TTC549 (cell line): Measurements from ENCODE around the gene LHX4.
A peak's percentile ranks its signal among the peaks of the same experiment; 100 is the strongest.

Experiments
- FAIRE-seq: peaks from 2 replicates; lab custom pipeline; 2012; peaks lifted over from hg19 to GRCh38; lab: Jason Lieb, UNC

LHX4 gene

DNA sequence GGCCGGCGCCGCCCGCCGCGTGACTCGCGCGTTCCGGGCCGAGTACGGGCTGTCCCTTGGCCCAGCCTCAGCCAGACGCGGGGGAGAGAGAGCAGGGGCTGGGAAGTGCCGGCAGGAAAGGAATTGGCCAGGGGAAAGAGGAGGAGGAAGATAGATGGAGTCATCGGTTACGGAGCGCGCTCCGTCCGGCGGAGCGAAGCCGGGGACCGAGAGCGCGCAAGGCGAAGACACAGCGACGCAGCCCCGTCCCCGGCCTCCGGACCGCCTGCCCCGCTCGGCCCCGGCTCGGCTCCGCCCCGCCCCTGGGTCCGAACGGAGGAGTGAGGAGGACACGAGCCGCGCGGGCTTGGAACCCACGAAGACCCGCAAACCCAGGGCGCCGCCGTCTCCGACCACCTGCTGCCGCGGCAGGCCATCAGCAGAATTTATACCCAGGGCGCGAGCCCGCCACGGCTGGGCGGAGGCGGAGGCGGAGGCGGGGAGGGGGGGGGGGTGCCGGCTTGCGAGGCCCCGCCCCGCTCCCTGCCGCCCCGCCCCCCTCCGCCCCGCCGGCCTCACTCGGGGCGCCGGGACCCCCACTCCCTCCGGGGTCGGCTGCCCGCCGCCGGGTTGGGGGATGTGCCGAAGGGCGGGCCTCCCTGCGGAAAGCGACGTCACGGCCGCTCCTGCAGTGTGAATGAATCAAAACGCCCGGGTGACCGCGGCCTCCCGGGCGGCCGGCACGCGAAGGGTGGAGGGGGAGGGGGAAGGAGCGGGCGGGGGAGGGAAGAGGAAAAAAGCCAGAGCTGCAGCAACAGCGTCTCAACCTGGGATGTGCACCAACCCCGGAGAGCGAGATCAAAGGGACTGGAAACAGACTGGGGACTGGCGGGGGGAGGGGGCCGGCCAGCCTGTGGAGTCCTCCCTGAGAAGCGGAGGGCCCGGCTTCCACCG is at the start of gene LHX4:
Gene LHX4 (plus strand): TSS at position 782 of the 933 bp plus-strand sequence. CDS start 266 bp downstream, outside the sequence.
- FAIRE-seq: no peak

DNA sequence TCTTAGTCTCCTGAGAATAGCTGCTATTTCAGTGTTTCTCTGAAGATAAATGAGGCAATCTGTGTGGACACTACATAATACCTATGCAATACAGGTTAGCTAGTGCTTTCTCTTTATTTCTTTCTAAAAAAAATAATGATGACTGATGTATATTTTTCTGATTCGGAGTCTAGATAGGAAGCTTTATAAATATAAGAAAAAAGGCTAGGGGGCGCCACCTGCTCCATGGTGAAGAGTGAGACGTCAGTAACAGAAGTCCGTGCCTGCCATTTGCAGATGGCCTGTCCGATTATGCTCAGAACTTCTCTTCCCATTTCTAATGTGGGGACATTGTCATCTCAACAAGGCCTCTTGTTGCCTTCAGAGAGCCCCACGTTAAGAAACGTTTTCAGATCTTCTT is 49.0 kb upstream of the LHX4 start:
- FAIRE-seq: peak; percentile 13

GRCh38 chr1:180181996-180182642 is 47.9 kb upstream of the LHX4 start:
- FAIRE-seq: no peak

DNA sequence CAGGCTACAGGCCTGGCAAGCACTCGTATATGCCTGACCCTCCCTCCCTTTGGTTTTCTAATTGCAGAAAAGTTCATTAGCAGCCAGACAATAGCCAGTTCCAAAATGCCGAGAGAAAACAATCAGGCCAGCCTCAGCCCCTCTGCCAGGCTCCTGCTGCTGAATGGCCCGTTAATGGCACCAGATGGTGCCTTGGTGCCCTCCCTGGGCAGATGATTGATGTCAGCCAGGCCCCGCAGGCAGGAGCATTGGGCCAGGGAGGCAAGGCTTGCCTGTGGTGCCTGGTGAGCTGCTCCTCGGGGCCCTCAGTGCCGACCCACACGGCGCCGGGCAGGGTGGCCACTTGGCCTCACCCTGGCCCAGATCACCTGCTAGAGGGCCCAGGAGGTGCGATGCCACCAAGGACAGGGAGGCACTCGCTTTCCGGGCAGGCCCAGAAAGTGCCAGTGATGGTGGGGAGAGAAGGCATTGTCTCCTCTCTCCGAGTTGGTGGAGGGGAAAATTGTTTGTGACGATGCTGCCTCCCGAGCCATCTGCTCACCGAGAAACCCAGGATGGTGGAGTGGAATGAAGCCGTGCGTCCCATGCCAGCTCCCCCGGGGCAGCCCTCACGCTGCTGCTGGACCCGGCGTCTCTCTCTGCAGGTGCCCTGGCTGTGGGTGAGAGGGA is 47.3 kb upstream of the LHX4 start:
- no peak for FAIRE-seq

DNA sequence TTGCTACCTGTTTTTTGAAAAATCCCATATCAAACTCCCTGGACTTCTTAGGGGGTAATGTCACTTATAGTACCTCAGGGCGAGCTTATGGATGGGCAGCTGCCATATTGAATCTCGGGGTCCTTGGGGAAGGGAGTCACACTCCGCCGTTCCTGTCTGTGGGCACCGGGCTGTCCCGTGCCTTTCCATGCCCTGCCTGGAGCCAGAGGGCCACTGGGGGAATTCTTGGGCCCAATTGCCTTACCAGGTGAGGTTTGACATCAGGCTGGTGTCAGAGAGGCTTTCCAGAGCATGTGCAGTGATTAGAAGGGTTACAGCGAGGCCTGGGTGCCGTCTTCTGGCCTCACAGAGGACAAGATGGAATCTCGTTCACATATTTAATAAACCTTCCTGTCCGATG is 46.6 kb upstream of the LHX4 start:
- no peak for FAIRE-seq

DNA sequence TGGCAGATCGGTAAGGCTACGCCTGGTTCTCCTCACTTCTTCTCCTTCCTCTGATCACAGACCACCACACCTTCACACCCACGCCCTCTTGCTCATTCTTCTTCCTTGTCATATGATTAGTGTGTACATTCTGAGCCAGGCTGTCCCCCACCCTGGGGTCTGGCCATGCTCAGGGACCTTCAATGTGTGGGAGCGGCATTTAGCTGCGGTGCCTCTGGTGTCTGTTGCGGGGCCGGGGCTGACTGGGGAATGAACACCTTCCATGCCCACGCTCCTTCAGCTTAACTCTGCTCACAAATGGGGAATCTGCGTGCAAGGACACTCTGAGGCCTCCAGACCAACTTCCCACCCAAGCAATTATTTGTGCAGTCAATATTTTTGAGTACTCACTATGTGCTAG is 46.0 kb upstream of the LHX4 start:
- no peak for FAIRE-seq

DNA sequence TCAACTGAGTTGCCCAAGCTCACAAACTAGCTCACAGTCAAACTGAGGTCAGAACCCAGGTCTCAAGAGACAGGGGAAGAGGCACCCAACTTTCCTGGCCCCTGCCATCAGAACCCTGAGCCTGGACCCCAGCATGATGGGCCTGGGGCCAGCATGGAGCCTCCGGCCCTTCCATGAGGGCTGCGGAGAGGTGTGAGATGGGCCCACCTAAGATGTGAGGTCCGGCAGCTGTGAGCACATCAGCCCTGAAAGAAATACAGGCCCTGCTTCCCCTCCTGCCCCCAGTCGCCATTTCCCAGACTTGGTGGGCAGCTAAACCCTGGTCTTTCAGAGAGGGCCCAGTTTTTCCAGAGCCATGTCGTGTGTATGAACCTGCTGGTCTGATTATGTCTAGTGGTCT is 44.8 kb upstream of the LHX4 start:
- FAIRE-seq: no peak

- FAIRE-seq: no peak
These were observed 44.0 kb upstream of the LHX4 start for GRCh38 chr1:180185971-180186645.

GRCh38 chr1:180186831-180187230 is 43.2 kb upstream of the LHX4 start:
- no peak for FAIRE-seq

- FAIRE-seq: no peak
These were observed 42.4 kb upstream of the LHX4 start for GRCh38 chr1:180187626-180188025.

DNA sequence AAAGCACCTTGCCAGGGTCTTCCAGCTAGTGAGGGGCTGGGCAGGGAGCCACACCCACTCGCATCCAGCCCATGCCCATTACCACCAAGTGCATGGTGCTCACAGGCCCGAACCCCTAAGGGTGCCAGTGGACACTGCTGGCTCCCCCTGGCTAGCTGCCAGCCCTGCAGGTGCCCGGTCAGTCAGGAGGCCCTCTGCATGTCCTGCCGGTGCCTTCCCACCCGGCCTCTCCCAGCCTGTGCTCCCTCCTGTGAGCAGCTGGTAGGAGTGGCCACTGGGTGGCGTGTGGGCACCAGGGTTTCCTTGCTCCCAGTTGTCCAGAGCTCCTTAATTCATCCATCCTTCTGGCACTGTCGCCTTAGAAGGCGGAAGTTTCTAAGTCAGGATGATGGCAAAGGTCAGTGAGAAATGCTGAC is 42.0 kb upstream of the LHX4 start:
- FAIRE-seq: peak; percentile 78

GRCh38 chr1:180188684-180189175 is 41.3 kb upstream of the LHX4 start:
- FAIRE-seq: no peak

GRCh38 chr1:180190091-180190490 is 40.0 kb upstream of the LHX4 start:
- FAIRE-seq: no peak

GRCh38 chr1:180192172-180192571 is 37.9 kb upstream of the LHX4 start:
- FAIRE-seq: no peak

DNA sequence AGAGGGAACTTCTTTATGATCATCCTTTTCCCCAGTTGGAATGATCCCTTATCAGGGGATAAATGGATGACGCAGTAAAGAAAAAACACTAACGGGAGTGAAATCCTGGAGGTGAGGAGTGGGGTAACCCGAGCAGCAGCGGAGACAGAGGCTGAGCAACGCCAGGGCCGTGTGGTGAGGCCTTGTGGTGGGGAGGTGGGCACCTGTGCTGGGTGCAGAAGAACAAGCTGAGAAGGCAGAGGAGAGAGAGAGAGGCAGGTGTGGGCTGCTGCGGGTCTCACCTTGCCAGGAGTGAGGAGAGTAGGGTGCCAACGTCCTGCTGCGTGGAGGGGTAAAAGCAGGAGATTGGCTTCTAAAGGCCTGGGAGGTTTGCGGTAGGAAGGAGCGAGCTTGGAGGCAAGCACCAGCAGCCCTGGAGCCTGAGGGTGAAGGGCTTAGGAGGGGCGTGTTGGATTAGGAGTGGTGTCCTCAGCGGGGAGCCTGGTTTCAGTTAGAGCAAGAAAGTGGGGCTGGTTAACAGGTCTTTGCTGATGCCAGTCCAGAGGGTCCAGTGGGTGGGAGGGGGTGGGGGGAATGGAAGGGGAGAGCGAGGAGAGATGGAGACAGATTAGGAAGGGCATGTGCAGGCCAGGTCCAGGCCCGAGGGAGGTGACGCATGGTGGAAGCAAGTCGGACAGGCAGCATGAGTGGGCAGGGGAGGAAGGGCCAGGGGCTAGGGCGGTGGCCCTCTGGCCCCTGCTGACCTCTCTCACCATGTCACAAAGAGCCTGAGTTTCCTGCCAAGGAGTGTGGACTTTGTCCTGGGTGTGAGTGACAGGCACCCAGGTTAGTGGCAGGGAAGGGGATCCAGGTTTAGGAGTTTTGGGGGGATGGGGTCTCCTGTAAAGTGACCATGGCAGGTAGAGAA is 36.7 kb upstream of the LHX4 start:
- no peak for FAIRE-seq

DNA sequence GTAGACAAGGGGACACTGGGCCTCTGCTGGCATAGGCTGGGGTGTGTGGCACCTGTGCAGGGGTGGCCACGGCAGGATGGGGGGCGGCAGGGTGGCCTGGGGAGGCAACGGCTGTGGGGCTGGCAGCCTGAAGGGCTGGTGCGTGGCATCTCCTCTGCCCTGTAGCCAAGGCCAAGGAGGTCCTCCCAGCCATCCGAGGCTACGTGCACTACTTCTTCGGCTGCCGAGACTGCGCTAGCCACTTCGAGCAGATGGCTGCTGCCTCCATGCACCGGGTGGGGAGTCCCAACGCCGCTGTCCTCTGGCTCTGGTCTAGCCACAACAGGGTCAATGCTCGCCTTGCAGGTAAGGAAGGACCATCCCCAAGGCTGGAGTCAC is 36.0 kb upstream of the LHX4 start:
- no peak for FAIRE-seq

DNA sequence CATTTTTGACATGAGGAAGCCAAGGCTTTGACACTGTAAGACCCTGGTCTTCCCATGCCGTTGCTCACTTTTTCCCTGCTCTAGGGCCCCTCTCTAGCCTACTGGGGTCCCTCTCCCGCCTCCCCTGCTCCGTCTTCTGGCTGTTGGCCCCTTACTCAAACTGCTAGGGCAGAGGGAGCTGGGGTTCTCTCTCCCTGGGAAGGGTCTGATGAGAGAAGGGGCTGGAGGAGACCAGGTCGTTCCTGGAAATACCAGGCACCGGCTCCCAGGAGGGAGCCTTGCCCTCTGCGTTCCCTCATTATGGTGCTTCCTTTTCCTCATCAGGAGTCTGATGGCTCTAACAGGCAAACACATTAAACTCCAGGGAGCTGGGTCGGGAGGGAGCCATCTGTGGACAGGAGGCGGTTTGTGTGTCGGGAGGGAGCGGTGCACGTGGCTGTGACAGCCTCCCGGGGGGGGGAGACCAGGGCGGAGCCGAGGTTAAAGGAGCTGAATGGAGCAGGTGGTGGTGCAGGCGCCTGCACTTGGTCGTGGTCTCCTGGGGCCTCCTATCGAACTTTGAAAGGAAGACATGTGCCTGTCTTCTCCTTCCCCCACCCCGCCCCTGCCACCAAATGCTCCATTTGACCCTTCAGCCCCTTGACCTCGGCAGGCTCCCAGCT is 35.4 kb upstream of the LHX4 start:
- FAIRE-seq: no peak

- no peak for FAIRE-seq
These were observed 34.7 kb upstream of the LHX4 start for GRCh38 chr1:180195401-180195800.

- FAIRE-seq: no peak
These were observed 34.1 kb upstream of the LHX4 start for GRCh38 chr1:180195916-180196315.

DNA sequence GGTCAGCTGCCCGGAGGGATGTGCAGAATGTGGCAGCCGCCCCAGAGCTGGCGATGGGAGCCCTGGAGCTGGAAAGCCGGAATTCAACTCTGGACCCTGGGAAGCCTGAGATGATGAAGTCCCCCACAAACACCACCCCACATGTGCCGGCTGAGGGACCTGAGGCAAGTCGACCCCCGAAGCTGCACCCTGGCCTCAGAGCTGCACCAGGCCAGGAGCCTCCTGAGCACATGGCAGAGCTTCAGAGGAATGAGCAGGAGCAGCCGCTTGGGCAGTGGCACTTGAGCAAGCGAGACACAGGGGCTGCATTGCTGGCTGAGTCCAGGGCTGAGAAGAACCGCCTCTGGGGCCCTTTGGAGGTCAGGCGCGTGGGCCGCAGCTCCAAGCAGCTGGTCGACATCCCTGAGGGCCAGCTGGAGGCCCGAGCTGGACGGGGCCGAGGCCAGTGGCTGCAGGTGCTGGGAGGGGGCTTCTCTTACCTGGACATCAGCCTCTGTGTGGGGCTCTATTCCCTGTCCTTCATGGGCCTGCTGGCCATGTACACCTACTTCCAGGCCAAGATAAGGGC is 33.5 kb upstream of the LHX4 start:
- FAIRE-seq: no peak
